Measurements from ENCODE around the gene SOCS1. TPM values are rescaled to one million over a fixed set of nuclear protein-coding genes. Genes with fewer than 3 reads are reported as not detected.

Gene SOCS1
- total RNA-seq, 4 donors from 2014 or later, result 6.5 to 26.8 (median 18.0) TPM

- ATAC-seq (ENCODE audit: low FRiP score), result no peak
- TF ChIP-seq CTCF (IDR thresholded peaks at IDR 0.05), result no peak
- no peak for DNase-seq (ENCODE audit: low spot score)
Observed at GRCh38 chr16:11232852-11233726, 22.9 kb downstream of the SOCS1 start.

GRCh38 chr16:11232302-11232851, 23.6 kb downstream of the SOCS1 start:
- TF ChIP-seq CTCF (IDR thresholded peaks at IDR 0.05), result no peak
- DNase-seq (ENCODE audit: low spot score), result no peak
- no peak for ATAC-seq (ENCODE audit: low FRiP score)

- ATAC-seq (ENCODE audit: low FRiP score) (no peak), DNase-seq (ENCODE audit: low spot score) (no peak)
- no peak for TF ChIP-seq CTCF (IDR thresholded peaks at IDR 0.05)
Observed at GRCh38 chr16:11231367-11231970, 24.5 kb downstream of the SOCS1 start.

GRCh38 chr16:11229906-11230305, 26.1 kb downstream of the SOCS1 start:
- DNase-seq (ENCODE audit: low spot score) (no peak), ATAC-seq (ENCODE audit: low FRiP score) (no peak)
- no peak for TF ChIP-seq CTCF (IDR thresholded peaks at IDR 0.05)

- TF ChIP-seq CTCF (IDR thresholded peaks at IDR 0.05), result no peak
- ATAC-seq (ENCODE audit: low FRiP score), result no peak
- no peak for DNase-seq (ENCODE audit: low spot score)
Observed at GRCh38 chr16:11229432-11229831, 26.6 kb downstream of the SOCS1 start.

GRCh38 chr16:11225677-11226549, 30.1 kb downstream of the SOCS1 start:
- no peak for TF ChIP-seq CTCF (IDR thresholded peaks at IDR 0.05)
- DNase-seq (ENCODE audit: low spot score), result no peak
- no peak for ATAC-seq (ENCODE audit: low FRiP score)

Measured in omental fat pad (tissue), 4 donors.